ENCODE results near the gene LLGL1.

DNA sequence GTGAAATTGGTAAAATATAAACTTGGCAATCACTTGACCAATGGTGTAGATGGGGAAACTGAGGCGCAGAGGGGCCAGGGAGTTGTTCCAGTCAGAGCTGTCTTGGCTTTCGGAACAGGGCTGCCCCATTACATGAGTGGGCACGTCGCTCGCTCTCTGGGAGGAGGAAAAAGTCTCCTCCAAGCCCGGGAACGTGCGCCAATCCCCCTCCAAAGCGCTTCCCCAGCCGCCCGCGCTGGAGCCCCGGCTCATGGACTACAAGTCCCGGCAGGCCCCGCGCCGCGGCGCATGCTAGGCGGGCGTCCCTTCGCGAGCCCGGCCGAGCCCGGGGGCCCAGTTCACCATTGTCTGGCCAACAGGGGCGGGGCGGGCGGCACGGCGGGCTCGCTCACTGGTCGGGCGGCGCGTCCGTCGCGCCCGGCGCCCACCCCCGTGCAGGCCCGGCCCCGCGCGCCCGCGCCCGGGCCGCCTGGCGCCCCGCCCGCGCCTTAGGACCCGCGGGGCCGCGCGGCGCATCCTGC lies at the start of gene LLGL1:
- TF ChIP-seq, protein P1, sequence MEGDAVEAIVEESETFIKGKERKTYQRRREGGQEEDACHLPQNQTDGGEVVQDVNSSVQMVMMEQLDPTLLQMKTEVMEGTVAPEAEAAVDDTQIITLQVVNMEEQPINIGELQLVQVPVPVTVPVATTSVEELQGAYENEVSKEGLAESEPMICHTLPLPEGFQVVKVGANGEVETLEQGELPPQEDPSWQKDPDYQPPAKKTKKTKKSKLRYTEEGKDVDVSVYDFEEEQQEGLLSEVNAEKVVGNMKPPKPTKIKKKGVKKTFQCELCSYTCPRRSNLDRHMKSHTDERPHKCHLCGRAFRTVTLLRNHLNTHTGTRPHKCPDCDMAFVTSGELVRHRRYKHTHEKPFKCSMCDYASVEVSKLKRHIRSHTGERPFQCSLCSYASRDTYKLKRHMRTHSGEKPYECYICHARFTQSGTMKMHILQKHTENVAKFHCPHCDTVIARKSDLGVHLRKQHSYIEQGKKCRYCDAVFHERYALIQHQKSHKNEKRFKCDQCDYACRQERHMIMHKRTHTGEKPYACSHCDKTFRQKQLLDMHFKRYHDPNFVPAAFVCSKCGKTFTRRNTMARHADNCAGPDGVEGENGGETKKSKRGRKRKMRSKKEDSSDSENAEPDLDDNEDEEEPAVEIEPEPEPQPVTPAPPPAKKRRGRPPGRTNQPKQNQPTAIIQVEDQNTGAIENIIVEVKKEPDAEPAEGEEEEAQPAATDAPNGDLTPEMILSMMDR (conservative IDR thresholded peaks at IDR 0.05; ENCODE audit: low read length) = no peak
- no peak for TF ChIP-seq EZH2phosphoT487 (IDR thresholded peaks at IDR 0.05; ENCODE audit: borderline replicate concordance)

Data from Loucy (cell line).